ENCODE results near the gene TUBD1.

Gene TUBD1

DNA sequence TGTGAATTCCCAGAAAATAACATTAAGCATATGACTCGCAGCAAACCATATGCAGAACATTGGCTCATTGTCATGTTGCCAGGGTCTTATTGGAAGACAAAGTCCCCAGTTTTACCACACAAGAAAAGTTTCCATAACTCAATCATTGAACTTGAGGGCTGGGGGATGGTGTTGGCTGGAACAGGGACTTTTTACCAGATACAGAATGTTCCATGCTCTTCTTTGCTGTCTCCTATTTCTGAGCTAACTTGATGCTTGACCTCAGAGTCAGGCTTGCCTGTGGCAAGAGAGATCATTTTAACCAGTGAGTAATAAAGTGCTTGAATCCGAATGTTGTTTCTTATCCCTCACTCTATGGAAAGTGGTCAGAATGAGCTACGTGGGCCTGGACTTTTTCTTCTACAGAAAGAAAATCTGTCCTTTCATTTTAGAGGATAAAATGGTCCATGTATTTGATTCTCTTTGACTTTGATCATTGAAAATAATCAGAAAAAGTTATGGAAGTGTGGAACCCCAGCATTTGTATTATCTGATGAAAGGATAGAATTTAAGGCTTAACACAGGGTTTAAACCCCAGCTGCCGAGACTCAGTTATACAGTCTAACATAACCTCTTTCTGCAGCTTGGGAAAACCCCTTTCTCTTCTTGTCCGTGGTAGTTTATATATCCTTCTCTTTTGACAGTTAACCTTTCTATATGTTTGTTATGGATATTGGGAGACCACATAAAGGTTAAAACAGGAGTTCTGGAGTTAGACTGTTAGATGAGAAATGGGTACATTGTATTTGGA is 67.0 kb downstream of the TUBD1 start:
- DNase-seq (ENCODE audit: low spot score): no peak

DNA sequence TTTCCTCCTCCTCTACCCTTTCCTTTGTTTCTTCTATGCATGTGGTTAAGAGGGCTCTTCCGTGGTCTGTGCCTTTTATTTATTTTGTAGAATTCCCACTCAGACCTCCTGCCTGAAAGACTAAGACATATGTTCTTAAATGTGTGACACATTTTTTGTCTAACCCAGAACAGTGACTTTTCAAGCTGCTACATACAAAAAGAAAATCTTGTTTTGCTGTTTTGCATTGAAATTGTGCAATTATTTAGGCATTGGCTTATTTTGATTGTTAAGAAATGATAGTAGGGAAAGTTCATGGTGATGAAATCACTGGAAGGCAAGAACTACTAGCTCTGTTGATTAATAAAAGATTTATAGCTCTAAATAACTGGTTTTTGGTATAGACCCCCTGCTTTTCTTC is 76.8 kb downstream of the TUBD1 start:
- no peak for DNase-seq (ENCODE audit: low spot score)

DNA sequence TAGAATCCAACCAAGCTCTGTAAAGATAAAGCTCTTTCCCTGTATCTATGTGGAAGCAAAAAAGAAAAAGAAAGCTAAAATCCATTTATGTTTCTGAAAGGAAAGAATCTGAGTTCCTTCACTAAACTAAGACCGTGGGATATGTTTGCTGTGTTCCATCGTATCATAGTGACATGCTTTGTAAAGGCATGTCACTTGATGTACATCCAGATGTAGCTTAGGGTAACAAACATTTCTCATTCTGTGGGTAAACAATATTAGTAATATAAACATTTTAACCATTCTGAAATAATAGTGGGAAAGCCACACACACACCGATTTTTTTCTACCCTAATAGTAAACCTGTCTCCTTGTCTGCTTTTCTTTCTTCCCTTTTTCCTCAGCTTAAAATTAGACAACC is 78.1 kb downstream of the TUBD1 start:
- DNase-seq (ENCODE audit: low spot score): no peak

DNA sequence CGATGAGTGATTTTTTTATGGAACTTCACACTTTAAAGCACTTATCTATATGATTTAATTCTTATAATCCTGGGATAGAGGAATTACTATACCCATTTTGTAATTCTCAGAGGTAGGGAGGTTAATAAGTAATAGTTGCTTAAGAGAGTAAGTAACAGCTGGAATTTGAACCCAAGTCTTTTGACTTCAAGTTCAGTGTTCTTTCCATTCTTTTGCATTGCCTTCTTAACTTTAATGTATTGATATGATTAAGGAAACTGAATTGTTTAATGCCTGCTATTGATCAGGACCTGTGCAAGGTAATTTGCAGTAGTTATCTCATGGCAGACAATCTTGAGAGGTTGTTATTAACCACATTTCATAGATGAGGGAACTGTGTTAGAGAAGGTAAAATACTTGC is 78.5 kb downstream of the TUBD1 start:
- DNase-seq (ENCODE audit: low spot score): no peak

DNA sequence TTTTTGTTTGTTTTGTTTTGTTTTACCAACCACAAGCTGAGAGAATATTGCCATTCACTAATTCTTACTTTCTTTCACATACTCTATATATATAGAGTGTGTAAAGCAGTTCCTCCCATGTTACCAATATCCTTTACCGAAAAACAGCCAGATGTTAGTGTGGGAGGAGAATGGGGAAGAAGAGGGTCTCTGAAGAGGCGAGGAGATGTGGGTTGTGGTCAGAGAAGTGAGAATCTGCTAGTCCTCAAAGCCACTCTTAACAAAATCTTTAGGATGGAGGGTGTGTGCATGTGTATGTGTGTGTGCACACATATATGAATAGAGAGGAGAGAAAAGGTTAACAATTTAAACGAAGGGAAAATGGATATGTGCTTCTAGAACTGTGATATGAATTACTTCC is 80.6 kb downstream of the TUBD1 start:
- no peak for DNase-seq (ENCODE audit: low spot score)

DNA sequence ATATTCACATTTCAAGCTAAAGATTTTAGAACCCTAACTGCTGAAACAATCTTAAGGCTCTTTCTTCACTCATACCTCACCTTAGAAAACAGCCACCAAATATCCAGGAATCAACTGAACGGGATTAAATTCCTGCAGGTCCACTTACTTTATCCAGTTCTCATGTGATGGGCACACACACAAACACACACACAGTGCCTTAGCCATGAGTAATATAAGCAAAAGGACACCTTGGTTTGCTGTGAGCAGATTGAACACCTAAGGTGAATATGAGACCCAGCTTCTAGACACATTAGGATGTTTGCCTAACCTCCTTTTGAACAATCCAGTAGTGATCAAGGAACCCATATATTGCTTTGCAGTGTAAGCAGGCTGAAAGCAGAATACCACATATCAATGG is 81.5 kb downstream of the TUBD1 start:
- DNase-seq (ENCODE audit: low spot score): no peak

DNA sequence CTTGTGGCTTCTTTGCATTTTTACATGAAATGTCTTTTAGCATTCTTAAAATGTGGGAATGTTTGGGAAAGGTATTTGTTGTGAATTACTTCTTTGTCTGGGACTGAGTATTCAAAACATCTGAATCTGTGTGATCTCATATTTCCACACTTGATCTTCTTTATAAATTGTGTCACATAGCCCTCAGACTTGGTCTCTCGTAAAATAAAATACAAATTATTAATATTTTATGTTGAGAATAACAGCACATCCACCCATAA is 81.9 kb downstream of the TUBD1 start:
- DNase-seq (ENCODE audit: low spot score): no peak

Measured in AG08396 (cell line).